K562 (cell line): ENCODE data around the gene CHRM1. TPM values are rescaled to one million over a fixed set of nuclear protein-coding genes. Genes with fewer than 3 reads are reported as not detected.

ENCODE experiments used
- ATAC-seq: fragments of 200-7000 bp; cut with Tn5 transposase; 3 replicates; pipeline ENCODE4 v1.9.1; 2020; ENCODE audit warnings: moderate library complexity
- BruUV-seq: library from RNA; stranded (reverse); fragments of 400-500 nt; replicated peaks from 2 replicates; lab custom pipeline; 2021; lab: Mats Ljungman, UMichigan
- CTCF ChIA-PET: fragments of 300-600 bp; formaldehyde crosslinking; extraction: SDS; loops from one replicate; lab custom pipeline; 2021; ENCODE audit warnings: low intra/inter-chr PET ratio; lab: Yijun Ruan, JAX
- POLR2A ChIA-PET: fragments of 300-600, 350-650 bp; sonication (Branson Sonifier 250); formaldehyde crosslinking; extraction: SDS; loops from one replicate; lab custom pipeline; 2021; ENCODE audit warnings: antibody characterized with exemption, inconsistent platforms; lab: Yijun Ruan, JAX
- DNase-seq, 4 experiments: peaks; one replicate each; pipeline versions ENCODE4 v3.0.0 to v3.0.0-alpha.2; 2011 to 2018; ENCODE audit warnings: low spot score in 3 of 4, mixed read lengths in 3 of 4; ENCODE audit errors: extremely low read depth in 1 of 4
- FAIRE-seq: peaks from 2 replicates; lab custom pipeline; 2011; peaks lifted over from hg19 to GRCh38; lab: Jason Lieb, UNC
- H2AFZ ChIP-seq: 2 replicates; pipeline ENCODE4 v1.6.0; 2011; ENCODE audit warnings: low read depth, low read length, control low read depth, inconsistent platforms
- H3K27ac ChIP-seq: fragments of 200-600 bp; 3 replicates; pipeline ENCODE4 v1.8.0; 2011; ENCODE audit warnings: low read depth, mild to moderate bottlenecking, control low read depth, inconsistent platforms, low read length, moderate library complexity, mixed read lengths; ENCODE audit errors: extremely low read depth
- H3K27me3 ChIP-seq, 2 experiments: fragments of 300-600 bp in 1 of 2; 2 replicates in 1 of 2; 3 replicates in 1 of 2; pipeline versions ENCODE4 v1.6.0 to v1.8.0; 2011; ENCODE audit warnings: inconsistent platforms in 2 of 2, low read length in 2 of 2, mild to moderate bottlenecking in 1 of 2, mixed read lengths in 1 of 2, moderate library complexity in 1 of 2; ENCODE audit not compliant: control insufficient read depth in 2 of 2, insufficient read depth in 2 of 2
- H3K36me3 ChIP-seq: fragments of 300-600 bp; 3 replicates; pipeline ENCODE4 v1.8.0; 2011; ENCODE audit warnings: mild to moderate bottlenecking, low read length, inconsistent platforms; ENCODE audit not compliant: control insufficient read depth, insufficient read depth
- H3K4me1 ChIP-seq, 2 experiments: fragments of 200-600 bp in 1 of 2; replicated peaks in 1 of 2; 2 replicates in 1 of 2; 3 replicates in 1 of 2; pipeline versions ENCODE4 v1.5.1 to v1.8.0; 2011; ENCODE audit warnings: inconsistent platforms in 2 of 2, low read length in 2 of 2, mild to moderate bottlenecking in 1 of 2, mixed read lengths in 1 of 2, moderate library complexity in 1 of 2; ENCODE audit not compliant: control insufficient read depth in 2 of 2, insufficient read depth in 2 of 2
- H3K4me2 ChIP-seq: 2 replicates; pipeline ENCODE4 v1.6.1; 2011; ENCODE audit warnings: low read length, control low read depth, inconsistent platforms, mixed read lengths; ENCODE audit not compliant: insufficient read depth
- H3K4me3 ChIP-seq: fragments of 200-600 bp; sonication (generic), shearing (Covaris generic); 2 replicates; pipeline ENCODE4 v1.5.1; 2016; ENCODE audit warnings: control low read depth, inconsistent platforms
- H3K79me2 ChIP-seq: fragments of 200-600 bp; 3 replicates; pipeline ENCODE4 v1.8.0; 2011; ENCODE audit warnings: low read length, inconsistent platforms; ENCODE audit not compliant: control insufficient read depth, insufficient read depth
- H3K9ac ChIP-seq, 2 experiments: 2 replicates each; pipeline versions ENCODE4 v1.6.0 to v1.6.1; 2011; ENCODE audit warnings: low read depth in 2 of 2, low read length in 2 of 2, control low read depth in 1 of 2, inconsistent platforms in 1 of 2, mild to moderate bottlenecking in 1 of 2, mixed read lengths in 1 of 2; ENCODE audit not compliant: insufficient read depth in 1 of 2
- H3K9me1 ChIP-seq: one replicate; pipeline ENCODE4 v1.6.0; 2011; ENCODE audit warnings: inconsistent platforms, mild to moderate bottlenecking, low read length, moderate library complexity; ENCODE audit not compliant: control insufficient read depth, insufficient read depth
- H3K9me3 ChIP-seq: replicated peaks from 2 replicates; pipeline ENCODE4 v1.5.1; 2011; ENCODE audit warnings: low read depth, low read length, inconsistent platforms; ENCODE audit not compliant: control insufficient read depth, insufficient read depth
- H4K20me1 ChIP-seq: replicated peaks from 2 replicates; pipeline ENCODE4 v1.6.1; 2011; ENCODE audit warnings: low read length, inconsistent platforms, mixed read lengths; ENCODE audit not compliant: control insufficient read depth, insufficient read depth
- BRD4 ChIP-seq: fragments of 200-600 bp; sonication (generic); IDR thresholded peaks from 2 replicates; pipeline ENCODE4 v1.6.1; 2017; ENCODE audit warnings: inconsistent platforms
- DPF2 ChIP-seq: fragments of 450-650 bp; IDR thresholded peaks from 2 replicates; pipeline ENCODE4 v1.6.1; 2016
- ETV1 ChIP-seq: fragments of 450-650 bp; conservative IDR thresholded peaks from 2 replicates; pipeline ENCODE4 v1.6.1; 2016; ENCODE audit warnings: missing genetic modification characterization, control low read depth, low read depth, missing compliant biosample characterization
- NFRKB ChIP-seq: fragments of 450-650 bp; IDR thresholded peaks from 2 replicates; pipeline ENCODE4 v1.6.1; 2016; ENCODE audit warnings: low read depth
- NFXL1 ChIP-seq: fragments of 450-650 bp; formaldehyde crosslinking; IDR thresholded peaks from 2 replicates; pipeline ENCODE4 v1.4.0; 2021; ENCODE audit warnings: mild to moderate bottlenecking
- RAD51 ChIP-seq: fragments of 450-650 bp; IDR thresholded peaks from 2 replicates; pipeline ENCODE4 v1.7.1; 2016; ENCODE audit warnings: low read depth, mild to moderate bottlenecking, borderline replicate concordance
- TEAD1 ChIP-seq, 2 experiments: fragments of 450-650 bp in 1 of 2; sonication (generic) in 1 of 2; formaldehyde crosslinking; IDR thresholded peaks; 2 replicates each; pipeline versions ENCODE4 v1.4.0 to v1.8.0; 2020 to 2022; ENCODE audit warnings: mild to moderate bottlenecking in 2 of 2, missing genetic modification reagents in 1 of 2
- THRAP3 ChIP-seq: fragments of 450-650 bp; IDR thresholded peaks from 2 replicates; pipeline ENCODE4 v1.6.1; 2016; ENCODE audit warnings: mild to moderate bottlenecking, inconsistent platforms, borderline replicate concordance
- ZNF696 ChIP-seq: fragments of 250-450 bp; sonication (Bioruptor Pico); conservative IDR thresholded peaks from 2 replicates; pipeline ENCODE4 v1.4.0; 2020; ENCODE audit warnings: mild to moderate bottlenecking, moderate library complexity
- WGBS: fragments of 100-300 bp; shearing (Covaris generic); methylation state at CpG from one replicate; pipeline ENCODE4 v1.1.6; 2016; ENCODE audit warnings: low coverage, mixed read lengths; ENCODE audit not compliant: insufficient coverage; ENCODE audit errors: missing lambda C conversion rate; 5-methylcytosine and 5-hydroxymethylcytosine counted together
- in situ Hi-C: fragments of 300-500 bp; cut with MboI; formaldehyde crosslinking; loops from 4 replicates; pipeline ENCODE4 v1.15.0; 2018; ENCODE audit warnings: inconsistent platforms, mixed read lengths
- intact Hi-C: fragments of 100-400 bp; cut with micrococcal nuclease; formaldehyde crosslinking; loops from 2 replicates; pipeline ENCODE4 v1.14.2; 2022
- polyA plus RNA-seq, 8 experiments: library from polyadenylated mRNA; depleted of rRNA in 4 of 8; stranded (reverse) in 5 of 8; unstranded in 3 of 8; fragments of >200 nt; fragmentation: Nextera tagmentation in 2 of 8; fragmentation: Illumina TruSeq in 1 of 8; extraction: Ambion mirVana in 2 of 8; extraction: Trizol in 1 of 8; gene quantifications; 2 replicates each; pipeline versions ENCODE4 v1.2.1 to v1.2.3, GENCODE V29; 2011 to 2014; ENCODE audit warnings: inconsistent platforms in 1 of 8, missing spikeins in 1 of 8
- total RNA-seq, 7 experiments: library from RNA; depleted of rRNA in 6 of 7; stranded (reverse); fragments of >200 nt in 6 of 7; fragmentation: Illumina TruSeq in 2 of 7; extraction: Trizol in 2 of 7; gene quantifications; 2 replicates each; pipeline versions ENCODE4 v1.2.1 to v1.2.3, GENCODE V29; 2011 to 2021; ENCODE audit warnings: low replicate concordance in 1 of 7
- TF ChIP-seq, protein P1 (sequence below): fragments of 200-800 bp; sonication (Bioruptor generic); IDR thresholded peaks from 2 replicates; pipeline ENCODE4 v1.6.1; 2017; ENCODE audit warnings: missing genetic modification characterization, missing compliant biosample characterization
- TF ChIP-seq, protein P2 (sequence below): sonication (generic); formaldehyde crosslinking; IDR thresholded peaks from 2 replicates; pipeline ENCODE4 v1.8.0; 2022; ENCODE audit warnings: missing genetic modification reagents, mild to moderate bottlenecking, moderate library complexity, borderline replicate concordance
- TF ChIP-seq, protein P3 (sequence below), 2 experiments: fragments of 450-650 bp; IDR thresholded peaks; 2 replicates each; pipeline ENCODE4 v1.6.1; 2016
- TF ChIP-seq, protein P4 (sequence below): sonication (generic); formaldehyde crosslinking; IDR thresholded peaks from 2 replicates; pipeline ENCODE4 v1.5.0; 2020; ENCODE audit warnings: missing genetic modification reagents
- TF ChIP-seq, protein P5 (sequence below), 2 experiments: fragments of 450-650 bp in 1 of 2; sonication (generic) in 1 of 2; formaldehyde crosslinking in 1 of 2; IDR thresholded peaks in 1 of 2; conservative IDR thresholded peaks in 1 of 2; 2 replicates each; pipeline versions ENCODE4 v1.6.1 to v1.8.1; 2016 to 2023; ENCODE audit warnings: mild to moderate bottlenecking in 2 of 2, moderate library complexity in 2 of 2, inconsistent platforms in 1 of 2, missing genetic modification reagents in 1 of 2

The CHRM1 gene
- total and polyA plus RNA-seq, 9 of the 15 experiments (the other 6 are each of a cell fraction or from before 2014, with no cell fraction given), result not detected

DNA sequence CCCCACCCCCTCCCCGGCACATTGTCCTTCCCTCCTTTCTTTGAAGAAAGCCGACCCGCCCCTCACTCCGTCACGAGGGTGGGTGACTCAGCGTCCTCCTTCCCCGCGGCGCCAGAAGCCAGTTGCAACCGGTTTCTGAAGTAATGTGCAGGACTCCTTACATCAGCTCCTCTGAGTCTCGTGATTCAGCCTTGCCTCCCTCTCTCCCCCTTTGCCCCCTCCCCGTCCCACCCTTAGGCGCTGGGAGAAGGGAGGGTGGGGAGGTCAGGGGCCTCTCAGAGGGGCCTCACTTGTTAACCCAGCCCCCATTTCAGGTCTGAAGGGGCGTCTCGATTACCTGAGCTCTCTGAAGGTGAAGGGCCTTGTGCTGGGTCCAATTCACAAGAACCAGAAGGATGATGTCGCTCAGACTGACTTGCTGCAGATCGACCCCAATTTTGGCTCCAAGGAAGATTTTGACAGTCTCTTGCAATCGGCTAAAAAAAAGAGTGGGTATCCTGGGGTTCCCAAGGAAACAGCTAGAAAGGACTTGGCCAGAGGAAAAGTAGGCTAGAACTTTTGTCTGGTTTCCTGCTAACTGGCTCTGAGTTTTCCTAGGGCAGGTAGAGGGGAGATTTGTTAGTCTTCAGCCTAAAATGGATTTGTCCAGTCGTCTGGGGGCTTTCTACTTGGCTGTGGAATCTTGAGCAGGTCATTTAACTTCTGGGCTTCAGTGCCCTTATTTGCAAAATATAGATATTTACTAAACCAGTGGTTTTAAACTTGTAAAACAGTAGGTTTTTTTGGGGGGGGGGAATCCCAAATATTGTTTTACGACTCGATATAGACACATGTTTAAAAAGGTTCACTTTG is 39.4 kb downstream of the CHRM1 start:
- Histone ChIP-seq H3K4me2 (peak overlapping the region; percentile 100), H3K9ac (peak overlapping the region; percentile 100), H3K4me1 (peaks cover 52 to 63% of the 10 kb centered on the region in 2 experiments), H2AFZ (no peak overlapping the region), H3K9me3 (no peaks in the 10 kb centered on the region), H4K20me1 (peaks cover 48% of the 10 kb centered on the region), H3K36me3 (peaks cover 85% of the 10 kb centered on the region), H3K27ac (peak overlapping the region; percentile 95), H3K79me2 (peaks cover 96% of the 10 kb centered on the region), H3K4me3 (peak overlapping the region; percentile 56), H3K27me3 (no peaks in the 10 kb centered on the region), H3K9me1 (peaks cover 2% of the 10 kb centered on the region)
- intact Hi-C loops, result loop anchor here (1.0 to 10.0 kb wide), 5 partner anchors 19 to 287 kb away; partner anchors contain the start of genes TMEM179B and TUT1
- WGBS, result 0% methylated on average over 12 of the region's 21 CpGs
- in situ Hi-C loops, result no loop called here
- BruUV-seq, result TSS peak; percentile 44
- peak; percentile 91 for FAIRE-seq
- peak; percentile 82 to 98 (median 90) for DNase-seq
- ChIA-PET CTCF (interaction anchor here (1.8 kb wide), 1 partner anchor 94 kb away, joined by 6 read pairs; the partner anchor contains the start of gene TMEM179B), POLR2A (interaction anchor here (0.6 to 13.1 kb wide), 29 partner anchors 9 to 921 kb away, joined by 3 to 180 read pairs (median 5); partner anchors contain the start of genes C11orf98, CSKMT, EEF1G and HNRNPUL2)
- ATAC-seq, result peak; percentile 71
- TF ChIP-seq DPF2 (peak; percentile 43; the same call in 1 of the 2 replicates), RAD51 (peak; percentile 71), NFXL1 (CRISPR knock-in tag) (peak; percentile 67; the same call in 1 of the 2 replicates), ETV1 (tag) (no peak), NFRKB (peak; percentile 94), THRAP3 (0 out of 2 replicates have a peak, but pooled peaks have one; percentile 25), BRD4 (peak; percentile 85), ZNF696 (no peak), TEAD1 (CRISPR knock-in tag; IDR thresholded peaks at IDR 0.05) (peak in 1 of 2 experiments; percentile 9; a peak in 2 of 4 replicates)
- TF ChIP-seq, protein P1, sequence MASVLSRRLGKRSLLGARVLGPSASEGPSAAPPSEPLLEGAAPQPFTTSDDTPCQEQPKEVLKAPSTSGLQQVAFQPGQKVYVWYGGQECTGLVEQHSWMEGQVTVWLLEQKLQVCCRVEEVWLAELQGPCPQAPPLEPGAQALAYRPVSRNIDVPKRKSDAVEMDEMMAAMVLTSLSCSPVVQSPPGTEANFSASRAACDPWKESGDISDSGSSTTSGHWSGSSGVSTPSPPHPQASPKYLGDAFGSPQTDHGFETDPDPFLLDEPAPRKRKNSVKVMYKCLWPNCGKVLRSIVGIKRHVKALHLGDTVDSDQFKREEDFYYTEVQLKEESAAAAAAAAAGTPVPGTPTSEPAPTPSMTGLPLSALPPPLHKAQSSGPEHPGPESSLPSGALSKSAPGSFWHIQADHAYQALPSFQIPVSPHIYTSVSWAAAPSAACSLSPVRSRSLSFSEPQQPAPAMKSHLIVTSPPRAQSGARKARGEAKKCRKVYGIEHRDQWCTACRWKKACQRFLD (CRISPR knock-in tag), result peak; percentile 44; the same call in 1 of the 2 replicates
- TF ChIP-seq, protein P2, sequence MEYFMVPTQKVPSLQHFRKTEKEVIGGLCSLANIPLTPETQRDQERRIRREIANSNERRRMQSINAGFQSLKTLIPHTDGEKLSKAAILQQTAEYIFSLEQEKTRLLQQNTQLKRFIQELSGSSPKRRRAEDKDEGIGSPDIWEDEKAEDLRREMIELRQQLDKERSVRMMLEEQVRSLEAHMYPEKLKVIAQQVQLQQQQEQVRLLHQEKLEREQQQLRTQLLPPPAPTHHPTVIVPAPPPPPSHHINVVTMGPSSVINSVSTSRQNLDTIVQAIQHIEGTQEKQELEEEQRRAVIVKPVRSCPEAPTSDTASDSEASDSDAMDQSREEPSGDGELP (CRISPR knock-in tag), result peak; percentile 51
- TF ChIP-seq, protein P3, sequence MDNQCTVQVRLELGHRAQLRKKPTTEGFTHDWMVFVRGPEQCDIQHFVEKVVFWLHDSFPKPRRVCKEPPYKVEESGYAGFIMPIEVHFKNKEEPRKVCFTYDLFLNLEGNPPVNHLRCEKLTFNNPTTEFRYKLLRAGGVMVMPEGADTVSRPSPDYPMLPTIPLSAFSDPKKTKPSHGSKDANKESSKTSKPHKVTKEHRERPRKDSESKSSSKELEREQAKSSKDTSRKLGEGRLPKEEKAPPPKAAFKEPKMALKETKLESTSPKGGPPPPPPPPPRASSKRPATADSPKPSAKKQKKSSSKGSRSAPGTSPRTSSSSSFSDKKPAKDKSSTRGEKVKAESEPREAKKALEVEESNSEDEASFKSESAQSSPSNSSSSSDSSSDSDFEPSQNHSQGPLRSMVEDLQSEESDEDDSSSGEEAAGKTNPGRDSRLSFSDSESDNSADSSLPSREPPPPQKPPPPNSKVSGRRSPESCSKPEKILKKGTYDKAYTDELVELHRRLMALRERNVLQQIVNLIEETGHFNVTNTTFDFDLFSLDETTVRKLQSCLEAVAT (IDR thresholded peaks at IDR 0.05), result peak; percentile 75 to 83; a peak in 3 of 4 replicates
- TF ChIP-seq, protein P4, sequence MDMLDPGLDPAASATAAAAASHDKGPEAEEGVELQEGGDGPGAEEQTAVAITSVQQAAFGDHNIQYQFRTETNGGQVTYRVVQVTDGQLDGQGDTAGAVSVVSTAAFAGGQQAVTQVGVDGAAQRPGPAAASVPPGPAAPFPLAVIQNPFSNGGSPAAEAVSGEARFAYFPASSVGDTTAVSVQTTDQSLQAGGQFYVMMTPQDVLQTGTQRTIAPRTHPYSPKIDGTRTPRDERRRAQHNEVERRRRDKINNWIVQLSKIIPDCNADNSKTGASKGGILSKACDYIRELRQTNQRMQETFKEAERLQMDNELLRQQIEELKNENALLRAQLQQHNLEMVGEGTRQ (CRISPR knock-in tag), result peak; percentile 80
- TF ChIP-seq, protein P5, sequence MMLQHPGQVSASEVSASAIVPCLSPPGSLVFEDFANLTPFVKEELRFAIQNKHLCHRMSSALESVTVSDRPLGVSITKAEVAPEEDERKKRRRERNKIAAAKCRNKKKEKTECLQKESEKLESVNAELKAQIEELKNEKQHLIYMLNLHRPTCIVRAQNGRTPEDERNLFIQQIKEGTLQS (IDR thresholded peaks at IDR 0.05), result peak; percentile 97
- TF ChIP-seq, protein P5 (CRISPR knock-in tag; conservative IDR thresholded peaks at IDR 0.05), result no peak
